Adipocyte (in vitro differentiated cells): ENCODE data around the gene BCL7A.
A peak's percentile ranks its signal among the peaks of the same experiment; 100 is the strongest.

Experiments
- DNase-seq: peaks from one replicate; pipeline ENCODE4 v3.0.0-alpha.2; 2015; ENCODE audit warnings: low read depth
- H3K27me3 ChIP-seq: replicated peaks from 2 replicates; pipeline ENCODE4 v1.7.0; 2013; ENCODE audit warnings: mild to moderate bottlenecking, low read length, moderate library complexity; ENCODE audit not compliant: control insufficient read depth, insufficient read depth
- H3K36me3 ChIP-seq: 2 replicates; pipeline ENCODE4 v1.7.0; 2013; ENCODE audit warnings: low read length, mild to moderate bottlenecking, moderate library complexity; ENCODE audit not compliant: control insufficient read depth, insufficient read depth, severe bottlenecking
- H3K4me1 ChIP-seq: 2 replicates; pipeline ENCODE4 v1.7.0; 2013; ENCODE audit warnings: mild to moderate bottlenecking, low read length, moderate library complexity; ENCODE audit not compliant: control insufficient read depth, insufficient read depth
- H3K4me3 ChIP-seq: 2 replicates; pipeline ENCODE4 v1.7.0; 2013; ENCODE audit warnings: mild to moderate bottlenecking, low read length, moderate library complexity
- H3K9ac ChIP-seq: 2 replicates; pipeline ENCODE4 v1.7.0; 2013; ENCODE audit warnings: mild to moderate bottlenecking, low read length, moderate library complexity
- H3K9me3 ChIP-seq: 2 replicates; pipeline ENCODE4 v1.7.0; 2013; ENCODE audit warnings: mild to moderate bottlenecking, low read length, moderate library complexity; ENCODE audit not compliant: control insufficient read depth

The BCL7A gene

DNA sequence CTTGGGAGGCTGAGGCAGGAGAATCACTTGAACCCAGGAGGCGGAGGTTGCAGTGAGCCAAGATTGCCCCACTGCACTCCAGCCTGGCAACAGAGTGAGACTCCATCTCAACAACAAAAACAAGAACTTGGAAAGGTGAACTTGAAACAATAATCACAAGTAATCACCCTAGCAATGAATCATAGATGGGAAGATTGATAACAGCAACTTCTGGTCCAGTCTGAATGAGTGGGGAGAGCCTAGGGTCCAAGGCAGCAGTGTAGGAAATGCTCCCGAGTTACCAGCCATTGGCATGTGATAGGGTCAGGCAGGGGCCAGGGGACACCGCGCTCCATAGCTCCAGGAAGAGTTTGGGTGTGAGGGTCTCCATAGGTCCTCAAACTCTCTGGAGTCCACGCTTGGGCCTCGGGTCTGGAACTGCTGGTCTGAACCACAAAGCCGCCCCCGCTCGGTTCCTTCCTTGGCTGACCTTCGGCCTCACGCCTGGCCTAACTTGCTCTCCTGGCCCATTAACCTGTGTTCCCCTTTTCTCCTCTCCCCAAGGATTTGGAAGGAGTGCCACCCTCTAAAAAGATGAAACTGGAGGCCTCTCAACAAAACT lies 37.0 kb downstream of the BCL7A start:
- no peaks in the 10 kb centered on the region for H3K27me3 ChIP-seq
- H3K36me3 ChIP-seq: peaks cover 5% of the 10 kb centered on the region
- no peak overlapping the region for H3K9ac ChIP-seq
- no peak overlapping the region for H3K4me3 ChIP-seq
- no peaks in the 10 kb centered on the region for H3K9me3 ChIP-seq
- DNase-seq: no peak
- H3K4me1 ChIP-seq: peaks cover 12% of the 10 kb centered on the region

GRCh38 chr12:122059203-122059960 lies 37.7 kb downstream of the BCL7A start:
- H3K4me1 ChIP-seq: peaks cover 20% of the 10 kb centered on the region

DNA sequence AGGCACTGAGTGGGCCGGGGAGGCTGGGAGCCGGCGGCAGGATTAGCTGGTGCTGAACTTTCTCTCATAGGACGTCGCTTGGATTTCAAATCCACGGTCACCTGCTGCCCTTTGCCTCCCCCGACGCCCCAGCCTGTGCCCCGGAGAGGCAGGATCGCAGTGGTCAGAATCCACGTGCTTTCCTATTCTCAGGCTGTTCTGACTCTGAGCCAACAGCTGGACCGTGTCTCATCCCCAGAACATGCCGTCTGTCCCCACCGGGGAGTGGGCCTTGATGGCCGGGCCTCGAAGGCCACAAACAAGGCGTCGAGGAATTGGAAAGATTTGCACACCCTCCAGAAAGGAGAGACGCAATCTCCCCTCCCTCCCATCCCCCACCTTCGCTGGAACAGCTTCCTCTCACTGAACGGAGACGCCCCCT lies 38.4 kb downstream of the BCL7A start:
- Histone ChIP-seq H3K9me3 (no peaks in the 10 kb centered on the region), H3K4me1 (peaks cover 27% of the 10 kb centered on the region), H3K9ac (no peak overlapping the region), H3K4me3 (no peak overlapping the region), H3K27me3 (no peaks in the 10 kb centered on the region), H3K36me3 (peaks cover 5% of the 10 kb centered on the region)
- DNase-seq: no peak

More at GRCh38 chr12:122059203-122059960, 37.7 kb downstream of the BCL7A start:
- H3K9me3 ChIP-seq: no peaks in the 10 kb centered on the region
- peaks cover 5% of the 10 kb centered on the region for H3K36me3 ChIP-seq
- no peak overlapping the region for H3K4me3 ChIP-seq
- H3K27me3 ChIP-seq: no peaks in the 10 kb centered on the region
- no peak overlapping the region for H3K9ac ChIP-seq
- no peak for DNase-seq

- Histone ChIP-seq H3K9me3 (no peaks in the 10 kb centered on the region), H3K27me3 (no peaks in the 10 kb centered on the region), H3K36me3 (peaks cover 5% of the 10 kb centered on the region), H3K4me1 (peaks cover 31% of the 10 kb centered on the region), H3K9ac (no peak overlapping the region), H3K4me3 (no peak overlapping the region)
- DNase-seq: no peak
Measured at GRCh38 chr12:122061253-122061652, 39.6 kb downstream of the BCL7A start.

- peak overlapping the region; percentile 48 for H3K4me3 ChIP-seq
- peaks cover 31% of the 10 kb centered on the region for H3K4me1 ChIP-seq
- peaks cover 5% of the 10 kb centered on the region for H3K36me3 ChIP-seq
- H3K27me3 ChIP-seq: no peaks in the 10 kb centered on the region
- no peaks in the 10 kb centered on the region for H3K9me3 ChIP-seq
- peak overlapping the region; percentile 73 for H3K9ac ChIP-seq
- DNase-seq: peak; percentile 69
Measured at GRCh38 chr12:122062832-122063693, 41.4 kb downstream of the BCL7A start.

DNA sequence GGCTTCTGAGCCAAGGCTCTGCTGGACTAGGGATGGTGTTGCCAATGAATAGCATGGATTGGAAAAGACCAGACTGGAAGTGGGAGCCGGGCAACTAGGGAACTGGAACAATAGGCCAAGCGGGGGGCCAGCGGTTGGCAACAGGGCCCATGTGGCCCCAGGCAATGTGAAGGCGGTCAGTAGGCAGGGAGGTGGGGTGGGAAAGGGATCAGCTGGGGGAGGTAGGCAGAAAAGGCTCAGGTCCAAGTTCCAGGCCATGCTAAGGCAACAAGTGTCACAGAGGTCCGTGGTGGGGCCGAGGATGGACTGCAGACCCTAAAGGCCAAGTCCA lies 42.0 kb downstream of the BCL7A start:
- no peaks in the 10 kb centered on the region for H3K27me3 ChIP-seq
- H3K4me1 ChIP-seq: peaks cover 31% of the 10 kb centered on the region
- H3K9ac ChIP-seq: peak overlapping the region; percentile 73
- peaks cover 5% of the 10 kb centered on the region for H3K36me3 ChIP-seq
- peak overlapping the region; percentile 48 for H3K4me3 ChIP-seq
- no peaks in the 10 kb centered on the region for H3K9me3 ChIP-seq
- DNase-seq: no peak

DNA sequence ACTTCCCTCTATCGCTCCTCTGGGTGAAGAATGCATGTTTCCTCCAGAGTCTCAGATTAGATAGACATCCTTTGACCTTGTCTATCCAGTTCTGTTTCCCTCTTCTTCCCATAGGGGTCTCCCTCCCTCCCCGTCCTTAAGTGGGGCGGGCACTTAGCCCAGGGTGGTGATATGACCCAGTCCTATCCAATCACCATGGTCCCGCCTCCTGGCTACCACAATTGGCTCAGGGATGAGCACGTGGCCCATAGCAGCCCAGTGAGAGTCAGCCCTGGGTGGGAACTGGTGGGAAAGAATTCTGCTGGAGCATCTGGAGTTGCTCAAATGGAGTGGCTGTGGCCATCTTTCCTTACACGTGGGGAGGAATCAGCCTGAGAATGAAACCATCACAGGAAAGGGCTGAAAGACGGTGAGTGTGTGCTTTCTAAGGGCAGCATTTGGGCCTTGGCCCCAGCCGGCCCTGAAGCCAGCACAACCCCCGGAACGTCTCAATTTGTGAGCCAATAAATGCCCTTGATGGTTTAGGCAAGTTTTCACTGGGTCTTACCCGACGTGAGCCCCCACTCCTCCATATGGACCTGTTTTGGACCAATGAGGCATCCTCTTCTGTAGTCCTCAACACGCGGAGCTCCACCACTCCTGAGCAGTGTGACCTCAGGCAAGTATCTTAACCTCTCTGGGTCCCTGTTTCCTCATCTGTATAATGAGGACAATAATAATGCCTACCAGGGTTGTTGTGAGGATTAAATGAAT lies 42.5 kb downstream of the BCL7A start:
- Histone ChIP-seq H3K9ac (peak overlapping the region; percentile 73), H3K4me3 (peak overlapping the region; percentile 18), H3K4me1 (peaks cover 31% of the 10 kb centered on the region), H3K9me3 (no peaks in the 10 kb centered on the region), H3K27me3 (no peaks in the 10 kb centered on the region), H3K36me3 (peaks cover 2% of the 10 kb centered on the region)
- peak; percentile 60 for DNase-seq

GRCh38 chr12:122064780-122065588 lies 43.3 kb downstream of the BCL7A start:
- peak overlapping the region; percentile 67 for H3K9ac ChIP-seq
- peak overlapping the region; percentile 18 for H3K4me3 ChIP-seq
- H3K4me1 ChIP-seq: peaks cover 31% of the 10 kb centered on the region
- H3K9me3 ChIP-seq: no peaks in the 10 kb centered on the region
- no peaks in the 10 kb centered on the region for H3K36me3 ChIP-seq
- DNase-seq: peak; percentile 80
- no peaks in the 10 kb centered on the region for H3K27me3 ChIP-seq

DNA sequence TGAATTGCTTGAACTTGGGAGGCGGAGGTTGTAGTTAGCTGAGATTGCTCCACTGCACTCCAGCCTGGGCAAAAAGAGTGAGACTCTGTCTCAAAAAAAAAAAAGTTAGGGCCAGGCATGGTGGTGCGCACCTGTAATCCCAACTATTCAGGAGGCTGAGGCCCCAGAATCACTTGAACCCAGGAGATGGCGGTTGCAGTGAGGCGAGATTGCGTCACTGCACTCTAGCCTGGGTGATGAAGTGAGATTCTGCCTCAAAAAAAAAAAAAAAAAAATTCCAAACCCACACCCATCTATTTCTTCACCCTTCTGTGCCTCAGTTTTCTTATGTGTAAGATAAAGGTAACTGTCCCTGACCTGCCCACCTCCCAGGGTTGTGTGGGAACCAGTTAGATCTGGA lies 45.9 kb downstream of the BCL7A start:
- H3K4me3 ChIP-seq: no peak overlapping the region
- no peak for DNase-seq
- H3K4me1 ChIP-seq: peaks cover 36% of the 10 kb centered on the region
- H3K9ac ChIP-seq: no peak overlapping the region
- no peaks in the 10 kb centered on the region for H3K36me3 ChIP-seq
- H3K9me3 ChIP-seq: no peaks in the 10 kb centered on the region
- H3K27me3 ChIP-seq: no peaks in the 10 kb centered on the region

DNA sequence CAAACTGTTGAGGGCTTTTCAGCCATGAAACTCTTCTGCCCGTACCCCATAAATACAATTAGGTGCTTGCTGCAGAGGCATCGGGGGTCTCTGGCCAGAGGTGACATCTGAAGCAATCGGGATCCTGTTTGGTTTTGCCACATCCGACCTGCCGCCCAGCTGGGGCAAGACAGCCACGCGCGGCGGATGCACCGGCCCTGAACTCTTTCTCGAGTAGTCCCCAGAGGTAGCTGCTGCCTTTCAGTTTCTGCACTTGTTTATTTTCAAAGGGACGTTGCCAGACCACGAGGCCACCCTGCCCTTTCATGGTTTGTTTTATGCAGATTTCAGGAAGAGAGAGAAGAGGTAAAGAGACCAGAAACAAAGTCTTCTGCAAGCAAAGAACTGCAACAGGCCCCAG lies 46.3 kb downstream of the BCL7A start:
- no peaks in the 10 kb centered on the region for H3K9me3 ChIP-seq
- H3K27me3 ChIP-seq: no peaks in the 10 kb centered on the region
- no peak overlapping the region for H3K9ac ChIP-seq
- peak; percentile 80 for DNase-seq
- no peak overlapping the region for H3K4me3 ChIP-seq
- peaks cover 36% of the 10 kb centered on the region for H3K4me1 ChIP-seq
- H3K36me3 ChIP-seq: no peaks in the 10 kb centered on the region
